Dermis blood vessel endothelial cell (primary cell): ENCODE data around the gene PAGE2. TPM values are rescaled to one million over a fixed set of nuclear protein-coding genes. Genes with fewer than 3 reads are reported as not detected.
"Not testable (repeated sequence)": the region's sequence is repeated elsewhere in the genome, so short reads cannot be mapped to it uniquely, and the experiment has no call there.

Experiments used
- DNase-seq: peaks from one replicate; pipeline ENCODE4 v3.0.0; 2010
- total RNA-seq: library from RNA; depleted of rRNA; stranded (reverse); fragments of >200 nt; gene quantifications from 2 replicates; pipeline ENCODE4 v1.2.3, GENCODE V29; 2014

The PAGE2 gene
- not detected in 2 replicates for total RNA-seq

- no peak for DNase-seq
Observed at GRCh38 chrX:55088795-55089489, at the start of gene PAGE2. Gene PAGE2, plus strand, starts transcription at chrX:55089018. Its CDS starts 1,003 bp downstream, at chrX:55090021.

DNA sequence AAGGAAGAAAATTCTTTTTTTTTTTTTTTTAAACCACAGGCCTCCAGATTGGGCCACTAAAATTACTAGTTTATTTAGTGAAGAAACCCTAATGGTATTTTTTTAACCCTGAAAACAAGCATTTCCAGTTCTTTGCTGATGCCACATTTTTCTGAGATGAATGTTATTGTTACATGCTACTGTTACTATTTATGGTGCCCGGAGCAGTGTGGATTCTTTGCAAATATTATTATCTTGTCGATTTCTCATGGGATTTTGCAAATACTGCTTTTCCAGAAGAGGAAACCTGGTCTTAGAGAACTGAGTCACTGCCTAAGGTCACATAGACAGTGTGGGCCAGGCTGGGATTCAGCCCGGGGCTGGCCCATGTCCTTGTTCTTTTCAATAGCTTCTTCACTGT, 49.3 kb upstream of the PAGE2 start:
- DNase-seq = no peak

DNA sequence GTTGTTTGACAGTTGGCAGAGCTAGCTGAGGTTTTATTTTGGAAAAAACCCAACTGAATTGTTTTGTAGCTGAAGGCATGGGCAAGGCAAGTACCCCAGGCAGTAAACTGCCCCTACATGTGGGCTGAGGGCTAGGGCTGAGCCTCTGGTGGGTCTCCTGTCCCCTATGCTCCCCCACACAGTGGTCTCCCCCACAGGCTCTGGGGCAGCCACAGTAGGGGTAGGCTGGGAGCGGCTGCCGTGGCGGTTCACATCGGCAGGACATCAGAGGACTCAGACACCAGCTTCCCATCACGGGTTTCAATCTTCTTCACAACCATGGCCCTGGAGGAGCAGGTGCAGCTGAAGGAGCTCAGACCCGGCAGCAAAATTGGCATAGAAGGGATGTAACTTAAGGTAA, 47.3 kb upstream of the PAGE2 start:
- no peak for DNase-seq

DNA sequence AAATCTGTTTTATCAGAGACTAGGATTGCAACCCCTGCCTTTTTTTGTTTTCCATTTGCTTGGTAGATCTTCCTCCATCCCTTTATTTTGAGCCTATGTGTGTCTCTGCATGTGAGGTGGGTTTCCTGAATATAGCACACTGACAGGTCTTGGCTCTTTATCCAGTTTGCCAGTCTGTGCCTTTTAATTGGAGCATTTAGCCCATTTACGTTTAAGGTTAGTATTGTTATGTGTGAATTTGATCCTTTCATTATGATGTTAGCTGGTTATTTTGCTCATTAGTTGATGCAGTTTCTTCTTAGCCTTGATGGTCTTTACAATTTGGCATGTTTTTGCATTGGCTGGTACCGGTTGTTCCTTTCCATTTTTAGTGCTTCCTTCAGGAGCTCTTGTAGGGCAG, 38.2 kb upstream of the PAGE2 start:
- DNase-seq = not testable (repeated sequence)

DNA sequence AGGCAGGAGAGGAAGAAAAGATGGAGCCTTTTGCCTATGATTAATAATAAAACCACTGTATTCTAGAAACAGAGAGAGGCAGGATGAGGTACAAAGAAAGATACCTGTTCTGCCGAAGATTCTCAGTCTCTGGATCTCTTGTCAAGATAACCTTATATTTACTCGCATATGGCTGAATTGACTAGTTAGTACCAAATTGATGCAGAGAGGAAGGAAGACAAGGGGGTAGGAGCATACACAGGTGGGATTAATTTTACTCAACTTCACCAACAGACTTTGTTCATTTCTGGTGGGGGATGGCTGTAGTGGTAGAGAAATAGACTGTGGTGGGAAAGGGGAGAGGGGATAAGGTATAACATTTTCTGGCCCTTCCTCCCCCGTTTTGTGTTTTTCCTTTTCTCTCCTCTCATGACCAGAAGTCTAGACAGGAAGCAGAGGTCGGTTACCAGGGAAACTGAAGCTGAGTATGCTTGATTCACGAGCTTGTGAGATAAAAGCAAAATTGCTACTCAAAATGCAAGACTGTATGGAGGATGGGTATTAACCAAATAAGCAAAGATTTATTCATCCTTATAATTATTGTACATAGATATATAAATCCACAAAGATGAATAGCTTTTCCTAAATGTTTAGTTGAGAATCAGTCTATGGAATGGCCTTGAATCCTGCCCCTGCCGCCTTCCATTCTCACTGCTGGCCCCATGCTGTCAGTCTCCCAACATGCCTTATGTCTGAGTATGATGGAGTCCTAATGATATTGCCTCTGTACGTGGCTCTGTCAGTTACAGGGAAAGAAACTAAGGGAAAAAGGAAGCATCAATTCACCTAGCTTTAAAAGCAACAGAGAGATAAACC, 31.8 kb upstream of the PAGE2 start:
- peak; percentile 58 for DNase-seq

DNA sequence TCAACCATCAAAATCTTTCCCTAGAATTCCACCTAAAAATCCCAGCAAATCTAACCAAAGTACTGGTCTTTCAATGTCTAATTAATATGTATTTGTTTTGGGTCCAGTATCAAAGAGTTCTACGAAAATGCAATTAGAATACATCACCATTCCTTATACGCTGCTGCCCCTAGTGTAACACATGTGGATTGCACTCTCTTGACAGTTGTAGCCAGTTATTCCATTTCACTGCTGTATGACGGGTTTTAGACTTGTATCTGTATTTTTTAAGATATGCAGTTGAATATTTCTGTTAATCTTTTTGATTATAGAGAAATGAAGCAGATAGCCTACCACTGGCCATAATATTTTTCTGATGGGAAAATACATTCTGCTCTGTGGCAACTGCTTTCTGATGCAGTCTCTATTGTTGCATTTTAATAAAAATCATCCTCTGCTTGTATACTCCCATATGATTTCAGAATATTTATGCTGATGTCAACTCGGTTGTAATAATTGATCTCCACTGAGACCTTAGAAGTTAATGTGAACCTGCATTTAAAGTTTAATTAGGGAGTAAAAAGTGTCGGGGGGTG, 31.1 kb upstream of the PAGE2 start:
- peak; percentile 54 for DNase-seq

GRCh38 chrX:55067180-55067579, 21.6 kb upstream of the PAGE2 start:
- DNase-seq = not testable (repeated sequence)

DNA sequence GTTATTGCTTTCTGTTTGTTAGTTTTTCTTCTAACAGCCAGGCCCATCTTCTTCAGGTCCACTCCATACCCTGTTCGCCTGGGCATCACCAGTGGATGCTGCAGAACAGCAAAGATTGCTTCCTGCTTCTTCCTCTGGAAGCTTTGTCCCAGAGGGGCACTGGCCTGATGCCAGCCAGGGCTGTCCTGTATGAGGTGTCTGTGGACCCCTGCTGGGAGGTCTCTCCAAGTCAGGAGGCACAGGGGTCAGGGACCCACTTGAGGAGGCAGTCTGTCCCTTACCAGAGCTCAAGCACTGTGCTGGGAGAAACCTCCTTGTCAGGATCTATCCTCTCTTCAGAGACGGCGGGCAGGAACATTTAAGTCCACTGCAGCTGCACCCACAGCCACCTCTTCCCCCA, 16.5 kb upstream of the PAGE2 start:
- no peak for DNase-seq

GRCh38 chrX:55074851-55075467, 13.9 kb upstream of the PAGE2 start, which contains the start of gene PAGE2B:
Gene PAGE2B, plus strand, starts transcription at chrX:55075030. Its CDS starts 1,012 bp downstream, at chrX:55076042.
- no peak for DNase-seq

DNA sequence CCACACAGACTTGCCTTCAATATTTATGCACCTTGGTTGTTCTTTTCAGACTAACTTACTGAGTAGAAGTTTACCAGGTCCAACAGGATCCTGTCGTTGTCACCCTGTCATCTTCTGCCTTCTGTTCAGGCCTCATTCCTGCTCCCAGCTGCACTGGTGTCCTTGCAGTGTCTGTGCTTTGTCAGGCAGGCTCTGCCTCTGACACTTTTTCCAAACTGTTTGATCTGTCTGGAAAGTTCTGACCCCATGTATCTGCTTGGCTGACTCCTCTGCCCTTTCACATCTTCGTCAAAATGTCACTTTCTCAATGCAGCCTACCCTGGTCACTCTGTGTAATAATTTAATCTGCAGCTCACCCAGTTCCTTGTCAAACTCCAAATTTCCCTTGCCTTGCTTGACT, 9.9 kb downstream of the PAGE2 start:
- no peak for DNase-seq

DNA sequence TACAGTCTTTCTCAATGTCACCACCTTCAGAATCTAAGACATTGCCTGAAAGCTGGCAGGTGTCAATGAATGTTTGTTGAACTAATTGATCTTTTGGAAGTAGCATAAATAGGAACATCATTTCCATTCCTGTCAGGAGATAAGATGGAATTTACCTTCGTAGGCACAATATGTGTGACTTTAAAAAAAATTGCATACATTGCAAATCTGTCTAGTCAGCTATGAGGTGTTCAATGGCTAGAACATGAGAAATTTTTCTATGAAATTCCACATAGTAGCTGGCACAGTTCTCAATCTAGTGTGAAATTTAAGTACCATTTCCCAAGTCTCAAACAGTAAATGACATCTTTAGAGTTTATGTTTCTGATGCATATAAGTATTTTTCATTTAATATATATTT, 10.3 kb downstream of the PAGE2 start:
- no peak for DNase-seq

- no peak for DNase-seq
Observed at GRCh38 chrX:55102754-55103153, 13.9 kb downstream of the PAGE2 start.

- no peak for DNase-seq
Observed at GRCh38 chrX:55107262-55107661, 18.4 kb downstream of the PAGE2 start.

GRCh38 chrX:55107911-55108310, 19.1 kb downstream of the PAGE2 start:
- no peak for DNase-seq

DNA sequence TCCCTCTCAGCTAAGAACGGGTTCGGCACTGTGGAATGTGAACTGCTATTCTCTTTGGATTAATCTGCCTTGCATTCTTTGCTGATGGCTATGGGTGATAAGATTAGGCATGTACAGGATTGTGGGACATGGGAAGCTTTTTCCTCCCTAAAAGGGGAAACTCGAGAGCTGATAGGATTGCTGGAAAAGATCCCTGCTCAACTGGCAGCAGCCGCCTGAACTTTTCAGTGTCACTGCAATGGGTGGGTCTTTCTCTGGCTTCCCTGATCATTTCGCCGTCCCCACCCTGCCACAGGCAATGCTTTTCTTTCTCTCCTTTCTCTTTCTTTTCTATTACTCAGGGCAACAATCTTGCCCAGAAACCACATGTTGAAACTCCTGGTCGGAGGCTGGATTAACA, 20.5 kb downstream of the PAGE2 start:
- DNase-seq = no peak

GRCh38 chrX:55111578-55112254, 22.9 kb downstream of the PAGE2 start:
- no peak for DNase-seq

- DNase-seq = not testable (repeated sequence)
Observed at GRCh38 chrX:55116589-55116988, 27.8 kb downstream of the PAGE2 start.

DNA sequence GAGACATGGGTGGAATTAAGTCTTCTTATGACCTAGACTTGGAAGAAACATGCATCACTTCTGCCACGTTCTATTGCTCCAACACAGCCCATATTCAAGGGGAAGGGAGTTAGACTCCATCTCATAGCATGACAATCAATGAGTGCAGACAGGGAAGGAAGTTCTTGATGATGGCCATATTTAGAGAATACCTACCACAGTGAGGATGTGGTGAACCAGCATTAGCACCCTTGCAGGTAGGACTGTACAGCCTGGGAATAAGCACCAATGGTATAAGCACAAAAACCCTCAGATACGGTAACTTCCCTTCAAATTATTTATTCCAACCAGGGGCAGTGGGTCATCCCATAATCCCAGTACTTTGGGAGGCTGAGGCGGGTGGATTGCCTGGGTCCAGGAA, 29.8 kb downstream of the PAGE2 start:
- DNase-seq = no peak

- DNase-seq = peak; percentile 56
Observed at GRCh38 chrX:55119271-55119670, 30.5 kb downstream of the PAGE2 start.

- DNase-seq = peak; percentile 10
Observed at GRCh38 chrX:55119712-55120111, 30.9 kb downstream of the PAGE2 start.

GRCh38 chrX:55120761-55121358, 32.0 kb downstream of the PAGE2 start:
- no peak for DNase-seq

DNA sequence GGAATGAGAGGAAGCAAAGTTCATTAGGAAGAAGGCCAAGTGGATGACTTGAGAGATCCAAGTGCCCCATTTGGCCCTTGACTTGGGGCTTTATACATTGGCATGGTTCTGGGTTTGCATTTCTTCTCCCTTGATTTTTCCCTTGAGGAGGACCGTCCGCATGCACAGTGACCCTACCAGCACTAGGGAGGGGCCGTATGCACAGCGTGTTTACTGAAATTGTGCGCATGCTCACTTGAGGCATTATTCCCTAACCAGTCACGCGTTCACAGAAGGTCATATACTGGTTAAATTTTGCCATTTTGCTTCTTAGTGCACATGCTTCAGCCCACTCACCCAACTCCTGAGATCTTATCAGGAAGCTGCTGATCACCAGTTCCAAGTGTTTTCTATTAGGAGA, 35.1 kb downstream of the PAGE2 start:
- DNase-seq = no peak
